ENCODE data around the gene CEP128.

The CEP128 gene

GRCh38 chr14:80491650-80492049 is 449.9 kb downstream of the CEP128 start:
- no peaks in the 10 kb centered on the region for H3K4me1 ChIP-seq (ENCODE audit: control insufficient read depth, insufficient read depth, low read length)
- H3K9me3 ChIP-seq (ENCODE audit: control insufficient read depth, insufficient read depth, low read depth, low read length), result no peaks in the 10 kb centered on the region
- H3K27ac ChIP-seq (ENCODE audit: extremely low read depth, low read depth, low read length), result no peak overlapping the region
- no peaks in the 10 kb centered on the region for H3K36me3 ChIP-seq (ENCODE audit: control insufficient read depth in 2 of 2, insufficient read depth in 1 of 2, low read length in 2 of 2)
- TF ChIP-seq SCRT2 (tag by site-specific recombination; IDR thresholded peaks at IDR 0.05), result no peak
- TF ChIP-seq ZNF23 (tag by site-specific recombination; IDR thresholded peaks at IDR 0.05; ENCODE audit: borderline replicate concordance), result no peak
- no peak for TF ChIP-seq ZNF18 (tag by site-specific recombination; IDR thresholded peaks at IDR 0.05)
- no peak for TF ChIP-seq ZBTB21 (tag by site-specific recombination; IDR thresholded peaks at IDR 0.05)
- no peak for TF ChIP-seq GLIS2 (tag by site-specific recombination; IDR thresholded peaks at IDR 0.05)
- TF ChIP-seq ZNF184 (tag by site-specific recombination; IDR thresholded peaks at IDR 0.05), result no peak
- no peak for TF ChIP-seq KLF8 (tag by site-specific recombination; IDR thresholded peaks at IDR 0.05)
- TF ChIP-seq ZNF341 (tag by site-specific recombination; IDR thresholded peaks at IDR 0.05; ENCODE audit: low read depth), result no peak
- no peak for TF ChIP-seq WT1 (tag by site-specific recombination; IDR thresholded peaks at IDR 0.05)
- TF ChIP-seq ZNF561 (tag by site-specific recombination; IDR thresholded peaks at IDR 0.05; ENCODE audit: borderline replicate concordance), result no peak
- no peak for TF ChIP-seq ZBTB10 (tag by site-specific recombination; IDR thresholded peaks at IDR 0.05)
- TF ChIP-seq ZNF214 (tag by site-specific recombination; IDR thresholded peaks at IDR 0.05; ENCODE audit: borderline replicate concordance), result no peak
- no peak for TF ChIP-seq ZNF398 (tag by site-specific recombination; IDR thresholded peaks at IDR 0.05)
- no peak for TF ChIP-seq ZNF239 (tag by site-specific recombination; IDR thresholded peaks at IDR 0.05)
- TF ChIP-seq ZNF37A (tag by site-specific recombination; IDR thresholded peaks at IDR 0.05), result no peak
- TF ChIP-seq CTCF (tag by site-specific recombination; IDR thresholded peaks at IDR 0.05), result no peak
- no peak for TF ChIP-seq ZNF26 (tag by site-specific recombination; IDR thresholded peaks at IDR 0.05)
- no peak for TF ChIP-seq BCL6B (tag by site-specific recombination; IDR thresholded peaks at IDR 0.05)
- CTCF ChIA-PET, result no interaction called here
- POLR2A ChIA-PET, result no interaction called here
- no peak overlapping the region for H3K4me3 ChIP-seq (ENCODE audit: low read depth, low read length)

Measured in HEK293 (cell line).